ENCODE measurements around the gene PROSER3. TPM values are rescaled to one million over a fixed set of nuclear protein-coding genes. Genes with fewer than 3 reads are reported as not detected.

The PROSER3 gene
- total and polyA plus RNA-seq, 7 donors, result 4.2 to 16.2 (median 8.7) TPM

GRCh38 chr19:35775298-35776101 is 17.5 kb downstream of the PROSER3 start, which contains the start of gene ARHGAP33:
ARHGAP33 (plus strand) TSS chr19:35775564; CDS start chr19:35775659, 95 bp downstream.
- peaks cover 0 to 19% of the 10 kb centered on the region in 2 donors for H3K36me3 ChIP-seq (ENCODE audit: insufficient read depth in 1 of 2, low read depth in 1 of 2)
- no peak for TF ChIP-seq CTCF (IDR thresholded peaks at IDR 0.05)
- no peaks in the 10 kb centered on the region for H3K27me3 ChIP-seq (ENCODE audit: insufficient read depth in 3 of 3, low read length in 2 of 3)
- 0 to 1% (median 0%) methylated on average over 42 to 82 of the region's 82 CpGs for WGBS, 3 donors
- peak within 1 kb of the TSS; percentile 95 for H3K4me3 ChIP-seq
- H3K4me1 ChIP-seq, result peaks cover 7% of the 10 kb centered on the region
- intact Hi-C loops (cut with DNase I), result no loop called here
- ATAC-seq, result peak; percentile 98 to 100 (median 99)
- DNase-seq, result peak; percentile 99 to 100
- peak within 1 kb of the TSS; percentile 30 for H3K27ac ChIP-seq
- H3K9me3 ChIP-seq, result no peaks in the 10 kb centered on the region

- H3K9me3 ChIP-seq, result no peaks in the 10 kb centered on the region
- H3K4me3 ChIP-seq, result peak overlapping the region; percentile 95
- WGBS, 3 donors, result 54 to 59% (median 56%) methylated on average over 13 of the region's 13 CpGs
- intact Hi-C loops (cut with DNase I), result no loop called here
- no peak overlapping the region for H3K27ac ChIP-seq
- H3K27me3 ChIP-seq (ENCODE audit: insufficient read depth in 3 of 3, low read length in 2 of 3), result no peaks in the 10 kb centered on the region
- peaks cover 7% of the 10 kb centered on the region for H3K4me1 ChIP-seq
- DNase-seq (no peak), ATAC-seq (no peak)
- no peak for TF ChIP-seq CTCF (IDR thresholded peaks at IDR 0.05)
- H3K36me3 ChIP-seq (ENCODE audit: insufficient read depth in 1 of 2, low read depth in 1 of 2), result peaks cover 0 to 27% of the 10 kb centered on the region in 2 donors
Measured at GRCh38 chr19:35776102-35776788, 18.3 kb downstream of the PROSER3 start.

GRCh38 chr19:35777086-35777841 is 19.3 kb downstream of the PROSER3 start:
- TF ChIP-seq CTCF (IDR thresholded peaks at IDR 0.05), result no peak
- 64 to 72% (median 69%) methylated on average over 16 to 19 of the region's 19 CpGs for WGBS, 3 donors
- Histone ChIP-seq H3K9me3 (no peaks in the 10 kb centered on the region), H3K27ac (no peak overlapping the region), H3K36me3 (ENCODE audit: insufficient read depth in 1 of 2, low read depth in 1 of 2) (peaks cover 0 to 32% of the 10 kb centered on the region in 2 donors), H3K4me1 (peaks cover 7% of the 10 kb centered on the region), H3K27me3 (ENCODE audit: insufficient read depth in 3 of 3, low read length in 2 of 3) (no peaks in the 10 kb centered on the region), H3K4me3 (no peak overlapping the region)
- no peak for ATAC-seq
- intact Hi-C loops (cut with DNase I), result no loop called here
- DNase-seq, result no peak

GRCh38 chr19:35777961-35778360 is 20.0 kb downstream of the PROSER3 start:
- H3K27me3 ChIP-seq (ENCODE audit: insufficient read depth in 3 of 3, low read length in 2 of 3), result no peaks in the 10 kb centered on the region
- intact Hi-C loops (cut with DNase I), result no loop called here
- no peaks in the 10 kb centered on the region for H3K9me3 ChIP-seq
- no peak for ATAC-seq
- H3K36me3 ChIP-seq (ENCODE audit: insufficient read depth in 1 of 2, low read depth in 1 of 2), result peaks cover 0 to 39% of the 10 kb centered on the region in 2 donors
- TF ChIP-seq CTCF (IDR thresholded peaks at IDR 0.05), result no peak
- WGBS, 3 donors, result 76 to 93% (median 87%) methylated on average over 7 of the region's 7 CpGs
- H3K27ac ChIP-seq, result no peak overlapping the region
- H3K4me3 ChIP-seq, result no peak overlapping the region
- no peak for DNase-seq
- H3K4me1 ChIP-seq, result peaks cover 7% of the 10 kb centered on the region

Data from psoas muscle (tissue), 8 donors.